ENCODE results near the gene SDK1.

Gene SDK1

DNA sequence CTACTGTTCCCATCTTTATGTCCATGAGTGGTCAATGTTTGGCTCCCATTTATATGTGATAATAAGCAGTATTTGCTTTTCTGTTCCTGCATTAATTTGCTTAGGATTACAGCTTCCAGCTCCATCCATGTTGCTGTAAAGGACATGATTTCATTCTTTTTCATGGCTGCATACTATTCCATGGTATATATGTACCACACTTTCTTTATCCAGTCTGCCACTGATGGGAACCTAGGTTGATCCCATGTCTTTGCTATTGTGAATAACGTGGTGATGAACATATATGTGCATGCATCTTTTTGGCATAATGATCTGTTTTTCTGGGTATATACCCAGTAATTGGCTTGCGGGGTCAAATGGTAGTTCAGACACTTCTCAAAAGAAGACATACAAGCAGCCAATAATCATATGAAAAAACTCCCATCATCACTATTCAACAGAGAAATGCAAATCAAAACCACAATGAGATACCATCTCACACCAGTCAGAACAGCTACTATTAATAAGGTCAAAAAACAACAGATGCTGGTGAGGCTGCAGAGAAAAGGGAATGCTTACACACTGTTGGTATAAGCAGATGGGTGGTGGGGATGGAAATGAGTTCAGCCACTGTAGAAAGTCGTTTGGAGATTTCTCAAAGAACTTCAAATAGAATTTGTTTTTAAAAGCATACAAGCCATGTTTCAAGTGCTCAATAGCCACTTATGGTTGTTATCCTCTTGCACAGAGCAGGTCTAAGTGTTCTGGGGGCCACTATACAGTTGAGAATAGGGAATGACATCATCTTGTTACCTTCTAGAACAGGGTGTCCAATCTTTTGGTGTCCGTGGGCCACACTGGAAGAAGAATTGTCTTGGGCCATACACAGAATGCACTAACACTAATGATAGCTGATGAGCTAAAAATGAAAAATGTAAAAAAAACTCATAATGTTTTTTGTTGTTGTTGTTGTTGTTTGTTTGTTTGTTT lies 23.2 kb upstream of the SDK1 start:
- H3K4me3 ChIP-seq (ENCODE audit: low read depth, low read length): no peak overlapping the region
- DNase-seq (ENCODE audit: low read depth): no peak
- TF ChIP-seq, protein P1, sequence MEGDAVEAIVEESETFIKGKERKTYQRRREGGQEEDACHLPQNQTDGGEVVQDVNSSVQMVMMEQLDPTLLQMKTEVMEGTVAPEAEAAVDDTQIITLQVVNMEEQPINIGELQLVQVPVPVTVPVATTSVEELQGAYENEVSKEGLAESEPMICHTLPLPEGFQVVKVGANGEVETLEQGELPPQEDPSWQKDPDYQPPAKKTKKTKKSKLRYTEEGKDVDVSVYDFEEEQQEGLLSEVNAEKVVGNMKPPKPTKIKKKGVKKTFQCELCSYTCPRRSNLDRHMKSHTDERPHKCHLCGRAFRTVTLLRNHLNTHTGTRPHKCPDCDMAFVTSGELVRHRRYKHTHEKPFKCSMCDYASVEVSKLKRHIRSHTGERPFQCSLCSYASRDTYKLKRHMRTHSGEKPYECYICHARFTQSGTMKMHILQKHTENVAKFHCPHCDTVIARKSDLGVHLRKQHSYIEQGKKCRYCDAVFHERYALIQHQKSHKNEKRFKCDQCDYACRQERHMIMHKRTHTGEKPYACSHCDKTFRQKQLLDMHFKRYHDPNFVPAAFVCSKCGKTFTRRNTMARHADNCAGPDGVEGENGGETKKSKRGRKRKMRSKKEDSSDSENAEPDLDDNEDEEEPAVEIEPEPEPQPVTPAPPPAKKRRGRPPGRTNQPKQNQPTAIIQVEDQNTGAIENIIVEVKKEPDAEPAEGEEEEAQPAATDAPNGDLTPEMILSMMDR (IDR thresholded peaks at IDR 0.05; ENCODE audit: control insufficient read depth, extremely low read depth, insufficient read depth): no peak

DNA sequence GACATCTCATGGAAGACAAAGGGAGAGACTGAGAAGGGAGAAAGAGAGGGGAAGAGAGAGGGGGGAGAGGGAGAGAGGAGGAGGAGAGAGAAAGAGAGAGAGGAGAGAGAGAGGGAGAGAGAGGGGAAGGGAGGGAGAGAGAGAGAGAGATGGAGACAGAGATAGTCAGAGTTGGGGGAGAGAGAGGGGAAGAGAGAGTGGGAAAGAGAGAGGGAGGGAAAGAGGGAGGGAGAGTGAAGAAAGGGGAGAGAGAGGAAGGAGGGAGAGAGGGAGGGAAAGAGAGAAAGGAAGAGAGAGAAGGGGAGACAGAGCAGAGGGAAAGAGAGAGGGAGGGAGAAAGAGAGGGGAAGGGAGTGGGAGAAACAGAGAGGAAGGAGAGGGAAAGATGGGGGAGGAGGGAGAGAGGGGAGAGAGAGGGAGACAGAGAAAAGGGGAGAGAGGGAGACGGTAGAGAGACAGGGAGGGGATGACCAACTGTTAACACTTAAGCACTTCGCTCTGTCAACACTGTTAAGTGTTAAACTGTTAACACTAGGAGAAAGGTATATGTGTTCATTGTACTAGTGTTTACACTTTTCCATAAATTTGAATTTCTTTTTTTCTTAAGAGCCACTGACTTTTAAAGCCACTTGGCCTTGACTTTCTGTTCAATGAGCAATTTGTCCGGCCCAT lies 21.8 kb upstream of the SDK1 start:
- no peak overlapping the region for H3K4me3 ChIP-seq (ENCODE audit: low read depth, low read length)
- no peak for DNase-seq (ENCODE audit: low read depth)
- TF ChIP-seq, protein P1 (IDR thresholded peaks at IDR 0.05; ENCODE audit: control insufficient read depth, extremely low read depth, insufficient read depth): no peak

DNA sequence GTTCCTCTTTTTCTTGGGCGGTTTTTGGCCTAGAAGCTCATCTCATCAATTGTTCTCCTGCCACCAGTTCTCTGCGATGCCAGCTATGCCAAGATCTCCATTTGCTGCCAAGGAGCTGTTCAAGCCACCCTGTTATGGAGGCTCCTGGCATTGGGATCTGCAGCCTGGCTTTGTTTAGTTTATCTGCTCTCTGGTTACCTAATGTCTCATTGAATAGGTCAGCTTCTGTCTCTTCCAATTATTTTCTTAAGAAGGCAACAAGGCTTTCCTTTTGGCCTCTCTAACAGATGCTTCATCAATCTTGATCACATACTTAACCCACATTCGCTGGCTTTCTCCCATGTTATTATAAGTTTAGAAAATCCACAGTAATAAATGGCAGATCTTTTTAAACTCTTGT lies 20.6 kb upstream of the SDK1 start:
- DNase-seq (ENCODE audit: low read depth): no peak
- no peak overlapping the region for H3K4me3 ChIP-seq (ENCODE audit: low read depth, low read length)
- TF ChIP-seq, protein P1 (IDR thresholded peaks at IDR 0.05; ENCODE audit: control insufficient read depth, extremely low read depth, insufficient read depth): no peak

DNA sequence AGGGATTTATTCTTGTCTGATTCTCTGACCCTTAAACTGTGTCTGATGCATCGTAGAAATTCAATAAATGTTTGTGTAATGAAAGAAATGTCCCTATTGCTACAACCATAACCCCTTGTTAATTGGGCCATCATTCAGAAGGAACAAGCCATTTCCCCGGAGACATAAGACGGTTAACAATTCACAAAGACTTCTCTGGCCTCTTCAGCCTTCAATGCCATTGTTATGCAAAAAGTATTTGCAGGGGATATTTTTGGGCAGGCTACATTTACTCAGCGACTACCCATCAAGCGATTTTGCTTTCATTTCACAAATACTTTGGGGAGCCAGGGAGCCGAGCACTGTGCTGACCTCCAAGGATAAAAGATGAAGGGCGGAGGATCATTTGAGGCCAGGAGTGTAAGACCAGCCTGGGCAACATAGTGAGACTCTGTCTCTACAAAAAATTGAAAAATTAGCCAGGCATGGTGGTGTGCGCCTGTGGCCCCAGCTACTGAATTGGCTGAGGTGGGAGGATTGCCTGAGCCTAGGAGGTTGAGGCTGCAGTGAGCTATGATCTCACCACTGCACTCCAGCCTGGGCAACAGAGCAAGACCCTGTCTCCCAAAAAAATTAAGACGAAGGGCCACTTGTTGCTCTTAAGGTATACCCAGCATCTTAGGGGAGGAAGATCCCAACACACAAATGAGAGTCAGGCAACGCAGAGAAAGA lies 20.0 kb upstream of the SDK1 start:
- TF ChIP-seq, protein P1 (IDR thresholded peaks at IDR 0.05; ENCODE audit: control insufficient read depth, extremely low read depth, insufficient read depth): no peak
- no peak overlapping the region for H3K4me3 ChIP-seq (ENCODE audit: low read depth, low read length)
- no peak for DNase-seq (ENCODE audit: low read depth)

DNA sequence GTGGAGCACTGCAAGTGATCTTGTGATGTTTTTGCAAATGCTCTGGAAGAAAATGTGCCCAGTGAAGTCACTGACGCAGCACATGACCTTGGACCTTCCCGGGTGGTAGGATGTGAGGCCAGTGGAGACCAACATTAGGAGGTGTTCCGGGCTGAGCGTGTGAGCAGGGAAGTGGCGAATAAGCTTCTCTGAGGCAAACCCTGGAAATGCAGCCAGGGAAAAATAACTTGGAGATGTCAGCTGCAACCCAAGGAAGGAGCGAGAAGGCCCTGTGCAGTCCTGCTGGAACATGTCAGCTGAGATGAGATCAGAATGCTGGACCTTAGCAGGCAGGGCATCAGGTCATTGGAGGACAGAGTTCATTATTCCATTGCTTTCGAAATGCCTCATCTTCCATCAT lies 18.6 kb upstream of the SDK1 start:
- TF ChIP-seq, protein P1 (IDR thresholded peaks at IDR 0.05; ENCODE audit: control insufficient read depth, extremely low read depth, insufficient read depth): no peak
- no peak overlapping the region for H3K4me3 ChIP-seq (ENCODE audit: low read depth, low read length)
- no peak for DNase-seq (ENCODE audit: low read depth)

DNA sequence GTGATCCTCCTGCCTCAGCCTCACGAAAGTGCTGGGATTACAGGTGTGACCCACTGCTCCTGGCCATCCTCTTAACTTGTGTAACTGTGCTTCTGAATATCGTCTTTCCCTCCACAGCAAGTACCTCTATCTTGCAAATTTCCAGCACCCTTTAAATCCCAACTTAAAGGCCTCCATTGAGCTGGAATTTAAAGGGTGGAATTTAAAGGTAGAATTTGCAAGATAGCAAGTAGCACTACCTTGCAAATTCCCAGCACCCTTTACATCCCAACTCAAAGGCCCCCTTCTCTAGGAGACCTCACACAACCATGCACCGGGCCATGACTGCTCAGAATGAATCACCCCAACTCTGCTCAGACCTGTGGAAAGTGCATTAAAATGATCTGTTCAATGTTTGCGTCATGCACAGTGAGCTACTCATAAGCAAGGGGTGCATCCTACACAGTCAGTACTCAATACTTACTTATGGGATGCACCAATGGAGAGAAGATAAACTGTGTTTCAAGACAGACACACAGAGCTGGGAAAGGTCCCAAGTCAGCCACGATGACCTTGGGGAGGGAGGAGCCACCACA lies 17.8 kb upstream of the SDK1 start:
- TF ChIP-seq, protein P1 (IDR thresholded peaks at IDR 0.05; ENCODE audit: control insufficient read depth, extremely low read depth, insufficient read depth): no peak
- H3K4me3 ChIP-seq (ENCODE audit: low read depth, low read length): no peak overlapping the region
- DNase-seq (ENCODE audit: low read depth): no peak
